Measurements from ENCODE around the gene GINS2. TPM values are rescaled to one million over a fixed set of nuclear protein-coding genes. Genes with fewer than 3 reads are reported as not detected.

GINS2 gene
- total and polyA plus RNA-seq, 9 donors = 0.23 to 1.6 (median 1.4) TPM

GRCh38 chr16:85665373-85665740, 23.4 kb downstream of the GINS2 start:
- DNase-seq = no peak
- 91 to 95% (median 93%) methylated on average over 12 of the region's 12 CpGs for WGBS, 3 donors

GRCh38 chr16:85664580-85665372, 24.0 kb downstream of the GINS2 start:
- TF ChIP-seq POLR2A (IDR thresholded peaks at IDR 0.05) = no peak
- TF ChIP-seq EP300 (IDR thresholded peaks at IDR 0.05) = no peak
- TF ChIP-seq CTCF (IDR thresholded peaks at IDR 0.05) = no peak
- intact Hi-C loops (cut with DNase I) = no loop called here
- 93 to 95% (median 94%) methylated on average over 27 of the region's 27 CpGs for WGBS, 3 donors
- H3K27me3 ChIP-seq = no peaks in the 10 kb centered on the region
- no peaks in the 10 kb centered on the region for H3K36me3 ChIP-seq
- H3K27ac ChIP-seq = no peak overlapping the region
- H3K4me1 ChIP-seq (ENCODE audit: insufficient read depth) = no peaks in the 10 kb centered on the region
- DNase-seq = peak in 1 of 5 donors; percentile 23
- no peak overlapping the region for H3K4me3 ChIP-seq
- no peaks in the 10 kb centered on the region for H3K9me3 ChIP-seq

More at GRCh38 chr16:85665373-85665740, 23.4 kb downstream of the GINS2 start:
- Histone ChIP-seq H3K4me1 (ENCODE audit: insufficient read depth) (no peaks in the 10 kb centered on the region), H3K4me3 (no peak overlapping the region), H3K36me3 (no peaks in the 10 kb centered on the region), H3K27ac (no peak overlapping the region), H3K9me3 (no peaks in the 10 kb centered on the region), H3K27me3 (no peaks in the 10 kb centered on the region)
- TF ChIP-seq CTCF (IDR thresholded peaks at IDR 0.05) (no peak), POLR2A (IDR thresholded peaks at IDR 0.05) (no peak), EP300 (IDR thresholded peaks at IDR 0.05) (no peak)
- intact Hi-C loops (cut with DNase I) = no loop called here

GRCh38 chr16:85663891-85664321, 24.8 kb downstream of the GINS2 start:
- DNase-seq = peak; percentile 70 to 88 (median 79)
- WGBS, 3 donors = 30 to 44% (median 36%) methylated on average over 11 to 12 of the region's 12 CpGs
- intact Hi-C loops (cut with DNase I) = no loop called here
- Histone ChIP-seq H3K27me3 (no peaks in the 10 kb centered on the region), H3K9me3 (no peaks in the 10 kb centered on the region), H3K27ac (no peak overlapping the region), H3K4me3 (no peak overlapping the region), H3K4me1 (ENCODE audit: insufficient read depth) (no peaks in the 10 kb centered on the region), H3K36me3 (no peaks in the 10 kb centered on the region)
- no peak for TF ChIP-seq POLR2A (IDR thresholded peaks at IDR 0.05)
- no peak for TF ChIP-seq CTCF (IDR thresholded peaks at IDR 0.05)
- no peak for TF ChIP-seq EP300 (IDR thresholded peaks at IDR 0.05)

- Histone ChIP-seq H3K36me3 (no peaks in the 10 kb centered on the region), H3K27ac (no peak overlapping the region)
- intact Hi-C loops (cut with DNase I) = no loop called here
These were observed 25.6 kb downstream of the GINS2 start for GRCh38 chr16:85662976-85663830.

More at GRCh38 chr16:85662976-85663830, 25.6 kb downstream of the GINS2 start:
- peak in 1 of 5 donors; percentile 23 for DNase-seq
- Histone ChIP-seq H3K9me3 (no peaks in the 10 kb centered on the region), H3K27me3 (no peaks in the 10 kb centered on the region), H3K4me3 (no peak overlapping the region), H3K4me1 (ENCODE audit: insufficient read depth) (no peaks in the 10 kb centered on the region)
- TF ChIP-seq EP300 (IDR thresholded peaks at IDR 0.05) (no peak), CTCF (IDR thresholded peaks at IDR 0.05) (no peak), POLR2A (IDR thresholded peaks at IDR 0.05) (no peak)
- 91 to 94% (median 94%) methylated on average over 38 of the region's 38 CpGs for WGBS, 3 donors

All from ovary (tissue), 9 donors.